ENCODE data around the gene XRCC1. TPM values are rescaled to one million over a fixed set of nuclear protein-coding genes. Genes with fewer than 3 reads are reported as not detected.

XRCC1 gene
- total and polyA plus RNA-seq, 10 of the 15 experiments (the other 5 are each of a cell fraction or from before 2014, with no cell fraction given), result 2.0 to 51.1 (median 33.7) TPM

GRCh38 chr19:43616954-43617353 lies 41.6 kb upstream of the XRCC1 start:
- FAIRE-seq (no peak), ATAC-seq (no peak), DNase-seq (ENCODE audit: low read depth, low spot score) (no peak)
- peaks cover 20% of the 10 kb centered on the region for H3K79me2 ChIP-seq (ENCODE audit: control insufficient read depth, insufficient read depth, low read length)
- no peaks in the 10 kb centered on the region for H3K9me3 ChIP-seq (replicated peaks; ENCODE audit: control insufficient read depth, insufficient read depth, low read length)
- intact Hi-C loops (cut with micrococcal nuclease; ENCODE audit: unreplicated experiment), result no loop called here
- peaks cover 2 to 5% of the 10 kb centered on the region in 2 experiments; a peak in 3 of 4 replicates for H3K36me3 ChIP-seq (ENCODE audit: control insufficient read depth in 2 of 2, insufficient read depth in 2 of 2, low read length in 1 of 2)
- no peak overlapping the region for H3K27ac ChIP-seq (ENCODE audit: control insufficient read depth, insufficient read depth)
- H3K9ac ChIP-seq (ENCODE audit: control insufficient read depth, insufficient read depth, low read length), result no peak overlapping the region
- in situ Hi-C loops (cut with MboI), result no loop called here
- ChIA-PET SMC1A (ENCODE audit: uncharacterized antibody, unreplicated experiment) (interaction anchor here (0.6 to 1.7 kb wide), 2 partner anchors 11 to 229 kb away, joined by 3 read pairs; no protein-coding TSS in a partner anchor), CTCF (interaction anchor here (0.5 to 1.9 kb wide), 2 partner anchors 22 to 270 kb away, joined by 3 to 6 read pairs; no protein-coding TSS in a partner anchor), POLR2A (no interaction called here), RAD21 (ENCODE audit: unreplicated experiment) (interaction anchor here (1.3 kb wide), 1 partner anchor 21 kb away, joined by 3 read pairs; the partner anchor contains the start of genes IRGQ and ZNF576)
- no peak overlapping the region for H3K4me2 ChIP-seq (ENCODE audit: control insufficient read depth, insufficient read depth)
- WGBS (ENCODE audit: insufficient coverage, insufficient replicate concordance, low lambda C conversion rate, missing lambda C conversion rate), result 82% methylated on average over 6 of the region's 6 CpGs
- no peak overlapping the region for H2AFZ ChIP-seq (ENCODE audit: control insufficient read depth, low read depth, low read length)
- H3K27me3 ChIP-seq (replicated peaks in 1 of 2; ENCODE audit: control insufficient read depth in 2 of 2, insufficient read depth in 2 of 2, low read length in 1 of 2), result no peaks in the 10 kb centered on the region
- no peak overlapping the region for H3K4me3 ChIP-seq
- H3K4me1 ChIP-seq (ENCODE audit: control insufficient read depth, insufficient read depth, low read length), result peaks cover 6% of the 10 kb centered on the region; the same call in 1 of the 2 replicates
- H4K20me1 ChIP-seq (ENCODE audit: control insufficient read depth, insufficient read depth), result no peaks in the 10 kb centered on the region
- BruUV-seq (replicated peaks), result no TSS peak
- TF ChIP-seq, protein P1, sequence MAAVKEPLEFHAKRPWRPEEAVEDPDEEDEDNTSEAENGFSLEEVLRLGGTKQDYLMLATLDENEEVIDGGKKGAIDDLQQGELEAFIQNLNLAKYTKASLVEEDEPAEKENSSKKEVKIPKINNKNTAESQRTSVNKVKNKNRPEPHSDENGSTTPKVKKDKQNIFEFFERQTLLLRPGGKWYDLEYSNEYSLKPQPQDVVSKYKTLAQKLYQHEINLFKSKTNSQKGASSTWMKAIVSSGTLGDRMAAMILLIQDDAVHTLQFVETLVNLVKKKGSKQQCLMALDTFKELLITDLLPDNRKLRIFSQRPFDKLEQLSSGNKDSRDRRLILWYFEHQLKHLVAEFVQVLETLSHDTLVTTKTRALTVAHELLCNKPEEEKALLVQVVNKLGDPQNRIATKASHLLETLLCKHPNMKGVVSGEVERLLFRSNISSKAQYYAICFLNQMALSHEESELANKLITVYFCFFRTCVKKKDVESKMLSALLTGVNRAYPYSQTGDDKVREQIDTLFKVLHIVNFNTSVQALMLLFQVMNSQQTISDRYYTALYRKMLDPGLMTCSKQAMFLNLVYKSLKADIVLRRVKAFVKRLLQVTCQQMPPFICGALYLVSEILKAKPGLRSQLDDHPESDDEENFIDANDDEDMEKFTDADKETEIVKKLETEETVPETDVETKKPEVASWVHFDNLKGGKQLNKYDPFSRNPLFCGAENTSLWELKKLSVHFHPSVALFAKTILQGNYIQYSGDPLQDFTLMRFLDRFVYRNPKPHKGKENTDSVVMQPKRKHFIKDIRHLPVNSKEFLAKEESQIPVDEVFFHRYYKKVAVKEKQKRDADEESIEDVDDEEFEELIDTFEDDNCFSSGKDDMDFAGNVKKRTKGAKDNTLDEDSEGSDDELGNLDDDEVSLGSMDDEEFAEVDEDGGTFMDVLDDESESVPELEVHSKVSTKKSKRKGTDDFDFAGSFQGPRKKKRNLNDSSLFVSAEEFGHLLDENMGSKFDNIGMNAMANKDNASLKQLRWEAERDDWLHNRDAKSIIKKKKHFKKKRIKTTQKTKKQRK (IDR thresholded peaks at IDR 0.05; ENCODE audit: low read depth, low read length), result no peak
- no peak for TF ChIP-seq EZH2 (IDR thresholded peaks at IDR 0.05; ENCODE audit: borderline replicate concordance, control insufficient read depth, low read depth, low read length)
- TF ChIP-seq, protein P2, sequence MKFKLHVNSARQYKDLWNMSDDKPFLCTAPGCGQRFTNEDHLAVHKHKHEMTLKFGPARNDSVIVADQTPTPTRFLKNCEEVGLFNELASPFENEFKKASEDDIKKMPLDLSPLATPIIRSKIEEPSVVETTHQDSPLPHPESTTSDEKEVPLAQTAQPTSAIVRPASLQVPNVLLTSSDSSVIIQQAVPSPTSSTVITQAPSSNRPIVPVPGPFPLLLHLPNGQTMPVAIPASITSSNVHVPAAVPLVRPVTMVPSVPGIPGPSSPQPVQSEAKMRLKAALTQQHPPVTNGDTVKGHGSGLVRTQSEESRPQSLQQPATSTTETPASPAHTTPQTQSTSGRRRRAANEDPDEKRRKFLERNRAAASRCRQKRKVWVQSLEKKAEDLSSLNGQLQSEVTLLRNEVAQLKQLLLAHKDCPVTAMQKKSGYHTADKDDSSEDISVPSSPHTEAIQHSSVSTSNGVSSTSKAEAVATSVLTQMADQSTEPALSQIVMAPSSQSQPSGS (IDR thresholded peaks at IDR 0.05; ENCODE audit: low read length), result no peak
- TF ChIP-seq EP300 (IDR thresholded peaks at IDR 0.05; ENCODE audit: borderline replicate concordance in 1 of 2, control insufficient read depth in 1 of 2, low read depth in 2 of 2, low read length in 2 of 2), result no peak
- TF ChIP-seq FOXM1 (IDR thresholded peaks at IDR 0.05; ENCODE audit: low read depth, low read length), result no peak
- TF ChIP-seq SMC3 (IDR thresholded peaks at IDR 0.05; ENCODE audit: borderline replicate concordance, low read length), result no peak
- TF ChIP-seq ZNF274 (IDR thresholded peaks at IDR 0.05; ENCODE audit: insufficient read depth, insufficient read length), result no peak
- no peak for TF ChIP-seq BCL11A (IDR thresholded peaks at IDR 0.05; ENCODE audit: low read depth, low read length)
- TF ChIP-seq ZBTB11 (CRISPR knock-in tag; IDR thresholded peaks at IDR 0.05), result no peak
- no peak for TF ChIP-seq TBL1XR1 (IDR thresholded peaks at IDR 0.05; ENCODE audit: low read depth, low read length)
- no peak for TF ChIP-seq LARP7 (IDR thresholded peaks at IDR 0.05)
- TF ChIP-seq ELK1 (IDR thresholded peaks at IDR 0.05; ENCODE audit: low read depth, low read length), result no peak
- no peak for TF ChIP-seq ZNF24 (IDR thresholded peaks at IDR 0.05)
- TF ChIP-seq EED (IDR thresholded peaks at IDR 0.05; ENCODE audit: low read depth), result no peak
- no peak for TF ChIP-seq RCOR1 (conservative IDR thresholded peaks at IDR 0.05; ENCODE audit: low read depth, low read length)
- no peak for TF ChIP-seq ZBED1 (IDR thresholded peaks at IDR 0.05; ENCODE audit: borderline replicate concordance)
- no peak for TF ChIP-seq NBN (IDR thresholded peaks at IDR 0.05)

Data from GM12878 (cell line).